Sigmoid colon (tissue), 7 donors: ENCODE data around the gene CDH9. TPM values are rescaled to one million over a fixed set of nuclear protein-coding genes. Genes with fewer than 3 reads are reported as not detected.

Experiments used
- DNase-seq: peaks from one replicate; pipeline ENCODE4 v3.0.0-alpha.2; 2019
- H3K27ac ChIP-seq, 4 donors: fragments of 200-600 bp; sonication (generic); one replicate each; pipeline ENCODE4 v1.5.1; 2016 to 2019; ENCODE audit warnings: mild to moderate bottlenecking in 1 of 4
- H3K27me3 ChIP-seq, 3 donors: fragments of 200-600 bp; sonication (generic); one replicate each; pipeline ENCODE4 v1.5.1; 2019; ENCODE audit warnings: mild to moderate bottlenecking in 1 of 3
- H3K36me3 ChIP-seq, 4 donors: fragments of 200-600 bp; sonication (generic); one replicate each; pipeline ENCODE4 v1.5.1; 2016 to 2019
- H3K4me1 ChIP-seq, 4 donors: fragments of 200-600 bp; sonication (generic); one replicate each; pipeline ENCODE4 v1.5.1; 2017 to 2019
- H3K4me3 ChIP-seq, 4 donors: fragments of 200-600 bp; sonication (generic); one replicate each; pipeline ENCODE4 v1.5.1; 2017 to 2019; ENCODE audit warnings: mild to moderate bottlenecking in 2 of 4, moderate library complexity in 1 of 4
- H3K9me3 ChIP-seq, 4 donors: fragments of 200-600 bp in 3 of 4; sonication (generic) in 3 of 4; one replicate each; pipeline versions ENCODE4 v1.5.1 to v1.6.1; 2013 to 2019
- CTCF ChIP-seq, 4 experiments: fragments of 450-650 bp in 3 of 4; fragments of 200-600 bp in 1 of 4; IDR thresholded peaks; one replicate each; pipeline ENCODE4 v1.5.1; 2016 to 2019; ENCODE audit warnings: antibody characterized with exemption in 4 of 4, mild to moderate bottlenecking in 3 of 4, moderate library complexity in 2 of 4
- EP300 ChIP-seq, 4 donors: sonication (generic); formaldehyde crosslinking; IDR thresholded peaks; one replicate each; pipeline ENCODE4 v1.6.1; 2017; ENCODE audit warnings: antibody characterized with exemption in 4 of 4
- POLR2A ChIP-seq, 2 donors: fragments of 450-650 bp; IDR thresholded peaks; one replicate each; pipeline ENCODE4 v1.6.1; 2016; ENCODE audit warnings: antibody characterized with exemption in 2 of 2, mild to moderate bottlenecking in 2 of 2, moderate library complexity in 2 of 2
- POLR2AphosphoS5 ChIP-seq, 4 donors: sonication (generic); formaldehyde crosslinking; IDR thresholded peaks; one replicate each; pipeline ENCODE4 v1.6.1; 2017; ENCODE audit warnings: antibody characterized with exemption in 4 of 4
- WGBS, 2 donors: extraction: QIAGEN DNeasy Blood & Tissue Kit; methylation state at CpG; one replicate each; pipeline ENCODE4 v1.1.7; 2013; 5-methylcytosine and 5-hydroxymethylcytosine counted together
- intact Hi-C: fragments of 100-400 bp; cut with DNase I; formaldehyde crosslinking; loops from one replicate; pipeline ENCODE4 v1.15.1; 2023
- polyA plus RNA-seq, 3 donors: library from polyadenylated mRNA; stranded (reverse); fragments of 200-250 nt; gene quantifications; one replicate each; pipeline ENCODE4 v1.2.3, GENCODE V29; 2013
- total RNA-seq, 4 donors: library from RNA; depleted of rRNA; stranded (reverse); fragments of >200 nt; gene quantifications; one replicate each; pipeline ENCODE4 v1.1.0, GENCODE V29; 2016
- donor health status: healthy with polysubstance abuse.
- donor health status: Bipolar disorder and iron deficiency.
- donor health status: healthy.

CDH9 gene
- total and polyA plus RNA-seq, 7 donors = 0.81 TPM; not detected in 6

GRCh38 chr5:27010646-27011045 is 27.7 kb downstream of the CDH9 start:
- WGBS, 2 donors = 84% methylated on average over 1 of the region's 1 CpG
- no peaks in the 10 kb centered on the region for H3K36me3 ChIP-seq
- DNase-seq = no peak
- H3K27me3 ChIP-seq = no peaks in the 10 kb centered on the region
- no peaks in the 10 kb centered on the region for H3K9me3 ChIP-seq
- H3K27ac ChIP-seq = no peak overlapping the region
- no peak overlapping the region for H3K4me3 ChIP-seq
- intact Hi-C loops = no loop called here
- no peaks in the 10 kb centered on the region for H3K4me1 ChIP-seq
- TF ChIP-seq EP300 (IDR thresholded peaks at IDR 0.05) = no peak
- no peak for TF ChIP-seq CTCF (IDR thresholded peaks at IDR 0.05)
- no peak for TF ChIP-seq POLR2AphosphoS5 (IDR thresholded peaks at IDR 0.05)
- TF ChIP-seq POLR2A (IDR thresholded peaks at IDR 0.05) = no peak

DNA sequence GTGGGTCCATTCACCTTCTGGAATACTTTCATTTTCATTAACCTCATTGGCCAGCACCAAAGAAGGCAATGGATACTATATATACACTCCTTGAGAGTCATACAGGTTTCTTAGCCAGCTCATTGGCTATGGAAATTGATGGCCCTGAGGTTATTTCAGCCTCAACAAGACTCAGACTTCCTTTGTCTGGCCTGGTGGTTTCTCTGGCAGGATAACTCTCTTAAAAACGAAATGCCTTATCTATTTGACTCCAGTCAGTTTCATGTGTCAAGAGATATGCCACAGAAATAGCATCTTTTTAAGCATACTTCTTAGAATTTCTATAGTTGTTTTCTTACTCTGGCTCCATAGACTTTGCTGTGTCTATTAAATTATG is 28.9 kb downstream of the CDH9 start:
- intact Hi-C loops = no loop called here
- no peak overlapping the region for H3K4me3 ChIP-seq
- WGBS, 2 donors = 18 to 42% methylated on average over 1 of the region's 1 CpG
- no peaks in the 10 kb centered on the region for H3K36me3 ChIP-seq
- H3K9me3 ChIP-seq = no peaks in the 10 kb centered on the region
- TF ChIP-seq EP300 (IDR thresholded peaks at IDR 0.05) (no peak), CTCF (IDR thresholded peaks at IDR 0.05) (no peak), POLR2A (IDR thresholded peaks at IDR 0.05) (no peak), POLR2AphosphoS5 (IDR thresholded peaks at IDR 0.05) (no peak)
- DNase-seq = no peak
- no peak overlapping the region for H3K27ac ChIP-seq
- no peaks in the 10 kb centered on the region for H3K27me3 ChIP-seq
- no peaks in the 10 kb centered on the region for H3K4me1 ChIP-seq

DNA sequence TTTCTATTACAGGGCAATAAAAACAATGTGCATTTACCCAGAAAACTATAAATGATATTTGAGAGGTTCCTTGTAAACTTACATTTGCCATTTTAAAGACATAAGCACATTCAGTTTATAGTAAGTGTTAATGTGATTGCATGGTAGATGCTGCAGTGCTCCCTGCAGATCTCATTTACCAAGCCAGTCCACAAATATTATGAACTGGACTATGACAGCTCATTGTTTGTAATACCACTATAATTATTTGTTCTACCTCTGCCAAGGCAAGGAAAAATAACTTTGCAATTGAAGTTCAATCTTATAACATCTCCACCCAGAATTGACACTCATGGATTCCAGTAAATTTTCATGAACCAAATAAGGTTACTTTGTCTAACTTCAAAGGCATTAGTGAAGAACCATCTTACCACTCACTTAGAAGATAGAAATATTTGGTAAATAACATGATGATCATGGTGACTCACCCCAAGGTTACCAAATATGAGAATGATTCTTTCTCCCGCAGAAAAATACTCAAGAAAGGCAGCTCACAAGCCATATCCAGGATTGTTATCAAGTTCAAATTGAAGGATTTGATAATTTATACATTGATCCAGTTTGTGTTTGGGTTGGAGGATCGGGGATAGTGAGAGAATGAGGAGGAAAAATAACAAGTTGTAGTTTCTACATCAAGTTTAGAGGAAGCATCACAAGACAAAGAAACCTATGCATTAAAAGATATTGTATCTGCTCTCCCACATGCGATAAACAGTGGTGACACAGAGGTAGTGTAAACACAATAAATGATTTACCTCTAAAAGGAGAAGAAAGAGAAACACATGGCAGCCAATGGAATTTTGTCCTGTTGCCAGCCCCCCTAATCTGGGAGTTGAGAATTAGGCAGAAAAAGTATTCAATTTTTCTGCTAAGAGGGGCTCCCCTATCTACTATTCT is 29.5 kb downstream of the CDH9 start:
- Histone ChIP-seq H3K27ac (no peak overlapping the region), H3K27me3 (no peaks in the 10 kb centered on the region), H3K4me3 (no peak overlapping the region), H3K36me3 (no peaks in the 10 kb centered on the region), H3K4me1 (no peaks in the 10 kb centered on the region), H3K9me3 (no peaks in the 10 kb centered on the region)
- no peak for DNase-seq
- intact Hi-C loops = no loop called here
- TF ChIP-seq POLR2A (IDR thresholded peaks at IDR 0.05) (no peak), POLR2AphosphoS5 (IDR thresholded peaks at IDR 0.05) (no peak), EP300 (IDR thresholded peaks at IDR 0.05) (no peak), CTCF (IDR thresholded peaks at IDR 0.05) (no peak)
- WGBS, 2 donors = 69 to 89% methylated on average over 3 of the region's 3 CpGs

GRCh38 chr5:27007121-27007520 is 31.3 kb downstream of the CDH9 start:
- Histone ChIP-seq H3K27me3 (no peaks in the 10 kb centered on the region), H3K27ac (no peak overlapping the region), H3K4me1 (no peaks in the 10 kb centered on the region), H3K4me3 (no peak overlapping the region), H3K9me3 (no peaks in the 10 kb centered on the region), H3K36me3 (no peaks in the 10 kb centered on the region)
- no peak for TF ChIP-seq POLR2AphosphoS5 (IDR thresholded peaks at IDR 0.05)
- TF ChIP-seq POLR2A (IDR thresholded peaks at IDR 0.05) = no peak
- no peak for TF ChIP-seq EP300 (IDR thresholded peaks at IDR 0.05)
- no peak for TF ChIP-seq CTCF (IDR thresholded peaks at IDR 0.05)
- no peak for DNase-seq
- intact Hi-C loops = no loop called here
